ENCODE measurements around the gene PLPP4.

The PLPP4 gene

DNA sequence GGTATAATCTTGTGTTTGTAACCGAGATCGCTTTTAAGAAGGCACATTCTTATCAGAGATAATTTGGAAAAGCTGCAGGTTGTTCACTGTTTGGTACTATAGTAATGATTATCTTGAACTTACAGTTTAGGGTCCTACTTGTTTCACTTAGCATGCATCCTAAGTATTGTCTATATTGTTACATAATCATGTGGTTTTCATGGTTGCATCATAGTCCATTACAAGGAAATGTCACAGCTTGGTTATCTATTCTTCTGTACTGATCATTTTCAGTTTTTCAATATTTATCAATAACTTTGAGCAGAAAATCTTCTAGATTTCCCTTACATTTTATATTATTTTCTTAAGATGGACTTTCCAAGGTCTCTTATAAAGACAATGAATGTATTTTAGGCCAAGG lies 116.3 kb downstream of the PLPP4 start:
- TF ChIP-seq, protein P1, sequence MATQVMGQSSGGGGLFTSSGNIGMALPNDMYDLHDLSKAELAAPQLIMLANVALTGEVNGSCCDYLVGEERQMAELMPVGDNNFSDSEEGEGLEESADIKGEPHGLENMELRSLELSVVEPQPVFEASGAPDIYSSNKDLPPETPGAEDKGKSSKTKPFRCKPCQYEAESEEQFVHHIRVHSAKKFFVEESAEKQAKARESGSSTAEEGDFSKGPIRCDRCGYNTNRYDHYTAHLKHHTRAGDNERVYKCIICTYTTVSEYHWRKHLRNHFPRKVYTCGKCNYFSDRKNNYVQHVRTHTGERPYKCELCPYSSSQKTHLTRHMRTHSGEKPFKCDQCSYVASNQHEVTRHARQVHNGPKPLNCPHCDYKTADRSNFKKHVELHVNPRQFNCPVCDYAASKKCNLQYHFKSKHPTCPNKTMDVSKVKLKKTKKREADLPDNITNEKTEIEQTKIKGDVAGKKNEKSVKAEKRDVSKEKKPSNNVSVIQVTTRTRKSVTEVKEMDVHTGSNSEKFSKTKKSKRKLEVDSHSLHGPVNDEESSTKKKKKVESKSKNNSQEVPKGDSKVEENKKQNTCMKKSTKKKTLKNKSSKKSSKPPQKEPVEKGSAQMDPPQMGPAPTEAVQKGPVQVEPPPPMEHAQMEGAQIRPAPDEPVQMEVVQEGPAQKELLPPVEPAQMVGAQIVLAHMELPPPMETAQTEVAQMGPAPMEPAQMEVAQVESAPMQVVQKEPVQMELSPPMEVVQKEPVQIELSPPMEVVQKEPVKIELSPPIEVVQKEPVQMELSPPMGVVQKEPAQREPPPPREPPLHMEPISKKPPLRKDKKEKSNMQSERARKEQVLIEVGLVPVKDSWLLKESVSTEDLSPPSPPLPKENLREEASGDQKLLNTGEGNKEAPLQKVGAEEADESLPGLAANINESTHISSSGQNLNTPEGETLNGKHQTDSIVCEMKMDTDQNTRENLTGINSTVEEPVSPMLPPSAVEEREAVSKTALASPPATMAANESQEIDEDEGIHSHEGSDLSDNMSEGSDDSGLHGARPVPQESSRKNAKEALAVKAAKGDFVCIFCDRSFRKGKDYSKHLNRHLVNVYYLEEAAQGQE (IDR thresholded peaks at IDR 0.05; ENCODE audit: insufficient replicate concordance, low read depth) = no peak
- no peak for TF ChIP-seq GABPA (IDR thresholded peaks at IDR 0.05; ENCODE audit: low read depth)
- TF ChIP-seq, protein P2, sequence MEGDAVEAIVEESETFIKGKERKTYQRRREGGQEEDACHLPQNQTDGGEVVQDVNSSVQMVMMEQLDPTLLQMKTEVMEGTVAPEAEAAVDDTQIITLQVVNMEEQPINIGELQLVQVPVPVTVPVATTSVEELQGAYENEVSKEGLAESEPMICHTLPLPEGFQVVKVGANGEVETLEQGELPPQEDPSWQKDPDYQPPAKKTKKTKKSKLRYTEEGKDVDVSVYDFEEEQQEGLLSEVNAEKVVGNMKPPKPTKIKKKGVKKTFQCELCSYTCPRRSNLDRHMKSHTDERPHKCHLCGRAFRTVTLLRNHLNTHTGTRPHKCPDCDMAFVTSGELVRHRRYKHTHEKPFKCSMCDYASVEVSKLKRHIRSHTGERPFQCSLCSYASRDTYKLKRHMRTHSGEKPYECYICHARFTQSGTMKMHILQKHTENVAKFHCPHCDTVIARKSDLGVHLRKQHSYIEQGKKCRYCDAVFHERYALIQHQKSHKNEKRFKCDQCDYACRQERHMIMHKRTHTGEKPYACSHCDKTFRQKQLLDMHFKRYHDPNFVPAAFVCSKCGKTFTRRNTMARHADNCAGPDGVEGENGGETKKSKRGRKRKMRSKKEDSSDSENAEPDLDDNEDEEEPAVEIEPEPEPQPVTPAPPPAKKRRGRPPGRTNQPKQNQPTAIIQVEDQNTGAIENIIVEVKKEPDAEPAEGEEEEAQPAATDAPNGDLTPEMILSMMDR (IDR thresholded peaks at IDR 0.05; ENCODE audit: insufficient read depth, low read length) = no peak
- TF ChIP-seq POLR2AphosphoS5 (IDR thresholded peaks at IDR 0.05; ENCODE audit: low read depth) = no peak
- no peak for TF ChIP-seq SPI1 (IDR thresholded peaks at IDR 0.05; ENCODE audit: borderline replicate concordance, low read depth)
- no peak for DNase-seq (ENCODE audit: low read depth in 1 of 2, low spot score in 1 of 2)
- no peaks in the 10 kb centered on the region for H3K27me3 ChIP-seq (ENCODE audit: insufficient read depth, poor library complexity, severe bottlenecking)

DNA sequence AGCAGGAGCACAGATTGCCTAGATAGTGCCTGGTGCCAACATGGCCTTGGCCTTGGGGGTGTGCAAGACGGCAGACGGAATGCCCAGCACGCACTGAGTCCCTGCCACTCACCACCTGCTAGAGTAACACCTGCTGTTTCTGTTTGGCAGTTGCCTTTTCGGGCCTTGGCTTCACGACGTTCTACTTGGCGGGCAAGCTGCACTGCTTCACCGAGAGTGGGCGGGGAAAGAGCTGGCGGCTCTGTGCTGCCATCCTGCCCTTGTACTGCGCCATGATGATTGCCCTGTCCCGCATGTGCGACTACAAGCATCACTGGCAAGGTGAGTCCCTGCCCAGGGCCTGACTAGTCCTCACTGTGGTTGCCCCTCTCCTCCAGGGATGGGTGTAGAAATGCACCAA lies 118.0 kb downstream of the PLPP4 start:
- H3K27ac ChIP-seq (replicated peaks) = no peak overlapping the region

More for the DNA sequence above, 116.3 kb downstream of the PLPP4 start:
- Histone ChIP-seq H3K27ac (replicated peaks) (no peak overlapping the region), H3K4me3 (replicated peaks; ENCODE audit: insufficient read depth, low read length) (no peak overlapping the region)

DNA sequence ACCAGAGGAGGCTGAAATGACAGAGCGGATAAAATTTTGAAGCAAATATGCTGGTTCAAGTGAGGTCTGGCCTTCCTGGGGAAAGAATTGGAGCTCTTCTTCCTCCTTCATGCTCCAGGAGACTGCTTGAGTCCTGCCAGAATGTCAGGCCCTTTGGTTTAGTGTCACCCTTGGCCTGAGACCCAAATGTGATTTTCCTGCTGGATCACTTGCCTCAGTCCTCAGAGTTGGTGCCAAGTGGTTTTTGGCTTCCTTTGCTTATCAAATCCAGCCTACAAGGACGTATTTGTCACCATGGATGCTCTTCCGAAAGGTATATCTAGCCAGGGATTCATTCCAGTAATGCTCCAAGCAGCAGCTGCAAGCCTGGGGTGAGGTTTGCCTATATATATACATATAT lies 118.4 kb downstream of the PLPP4 start:
- H3K4me3 ChIP-seq (replicated peaks; ENCODE audit: insufficient read depth, low read length) = no peak overlapping the region
- DNase-seq (ENCODE audit: low read depth in 1 of 2, low spot score in 1 of 2) = no peak
- TF ChIP-seq, protein P2 (IDR thresholded peaks at IDR 0.05; ENCODE audit: insufficient read depth, low read length) = no peak
- TF ChIP-seq POLR2AphosphoS5 (IDR thresholded peaks at IDR 0.05; ENCODE audit: low read depth) (no peak), GABPA (IDR thresholded peaks at IDR 0.05; ENCODE audit: low read depth) (no peak), SPI1 (IDR thresholded peaks at IDR 0.05; ENCODE audit: borderline replicate concordance, low read depth) (no peak)
- TF ChIP-seq, protein P1 (IDR thresholded peaks at IDR 0.05; ENCODE audit: insufficient replicate concordance, low read depth) = no peak
- H3K27me3 ChIP-seq (ENCODE audit: insufficient read depth, poor library complexity, severe bottlenecking) = no peaks in the 10 kb centered on the region
- H3K27ac ChIP-seq (replicated peaks) = no peak overlapping the region

More for the DNA sequence above, 118.0 kb downstream of the PLPP4 start:
- Histone ChIP-seq H3K27me3 (ENCODE audit: insufficient read depth, poor library complexity, severe bottlenecking) (no peaks in the 10 kb centered on the region), H3K4me3 (replicated peaks; ENCODE audit: insufficient read depth, low read length) (no peak overlapping the region)
- TF ChIP-seq POLR2AphosphoS5 (IDR thresholded peaks at IDR 0.05; ENCODE audit: low read depth) (no peak), GABPA (IDR thresholded peaks at IDR 0.05; ENCODE audit: low read depth) (no peak), SPI1 (IDR thresholded peaks at IDR 0.05; ENCODE audit: borderline replicate concordance, low read depth) (no peak)
- TF ChIP-seq, protein P1 (IDR thresholded peaks at IDR 0.05; ENCODE audit: insufficient replicate concordance, low read depth) = no peak
- TF ChIP-seq, protein P2 (IDR thresholded peaks at IDR 0.05; ENCODE audit: insufficient read depth, low read length) = no peak
- DNase-seq (ENCODE audit: low read depth in 1 of 2, low spot score in 1 of 2) = no peak

Data from HL-60 (cell line).